ENCODE results near the gene CD22. TPM values are rescaled to one million over a fixed set of nuclear protein-coding genes. Genes with fewer than 3 reads are reported as not detected.

Gene CD22
- total RNA-seq, 1 experiment from 2014 or later = not detected

GRCh38 chr19:35381926-35382325 lies 52.9 kb downstream of the CD22 start:
- intact Hi-C loops (cut with micrococcal nuclease; ENCODE audit: unreplicated experiment) = no loop called here
- Histone ChIP-seq H3K9me3 (ENCODE audit: low read depth, low read length, poor library complexity, severe bottlenecking) (peaks cover 16% of the 10 kb centered on the region), H3K36me3 (ENCODE audit: insufficient read depth, low read length, poor library complexity, severe bottlenecking) (no peaks in the 10 kb centered on the region), H3K27me3 (replicated peaks; ENCODE audit: insufficient read depth, low read depth, low read length, poor library complexity) (peaks cover 5% of the 10 kb centered on the region), H3K27ac (ENCODE audit: low read depth, low read length, poor library complexity, severe bottlenecking) (no peak overlapping the region), H3K4me3 (ENCODE audit: low read depth, low read length, poor library complexity, severe bottlenecking) (no peak overlapping the region), H3K4me1 (ENCODE audit: insufficient read depth, low read length, poor library complexity, severe bottlenecking) (peaks cover 4% of the 10 kb centered on the region)
- ChIA-PET CTCF (no interaction called here), POLR2A (ENCODE audit: low non-redundant PET) (no interaction called here)
- no peak for TF ChIP-seq EZH2 (IDR thresholded peaks at IDR 0.05; ENCODE audit: borderline replicate concordance, low read depth, low read length, poor library complexity, severe bottlenecking)
- no peak for TF ChIP-seq CTCF (conservative IDR thresholded peaks at IDR 0.05; ENCODE audit: low read depth, low read length)
- no TSS peak for BruUV-seq (replicated peaks)
- no peak for DNase-seq (ENCODE audit: low spot score)

GRCh38 chr19:35383536-35383935 lies 54.5 kb downstream of the CD22 start:
- intact Hi-C loops (cut with micrococcal nuclease; ENCODE audit: unreplicated experiment) = no loop called here
- TF ChIP-seq EZH2 (IDR thresholded peaks at IDR 0.05; ENCODE audit: borderline replicate concordance, low read depth, low read length, poor library complexity, severe bottlenecking) = no peak
- TF ChIP-seq CTCF (conservative IDR thresholded peaks at IDR 0.05; ENCODE audit: low read depth, low read length) = no peak
- no TSS peak for BruUV-seq (replicated peaks)
- no peak overlapping the region for H3K27ac ChIP-seq (ENCODE audit: low read depth, low read length, poor library complexity, severe bottlenecking)
- no peaks in the 10 kb centered on the region for H3K4me1 ChIP-seq (ENCODE audit: insufficient read depth, low read length, poor library complexity, severe bottlenecking)
- no peak for DNase-seq (ENCODE audit: low spot score)
- H3K27me3 ChIP-seq (replicated peaks; ENCODE audit: insufficient read depth, low read depth, low read length, poor library complexity) = peaks cover 5% of the 10 kb centered on the region
- no peaks in the 10 kb centered on the region for H3K36me3 ChIP-seq (ENCODE audit: insufficient read depth, low read length, poor library complexity, severe bottlenecking)
- ChIA-PET POLR2A (ENCODE audit: low non-redundant PET) (no interaction called here), CTCF (no interaction called here)
- H3K4me3 ChIP-seq (ENCODE audit: low read depth, low read length, poor library complexity, severe bottlenecking) = no peak overlapping the region
- H3K9me3 ChIP-seq (ENCODE audit: low read depth, low read length, poor library complexity, severe bottlenecking) = peaks cover 16% of the 10 kb centered on the region

- Histone ChIP-seq H3K4me1 (ENCODE audit: insufficient read depth, low read length, poor library complexity, severe bottlenecking) (no peaks in the 10 kb centered on the region), H3K9me3 (ENCODE audit: low read depth, low read length, poor library complexity, severe bottlenecking) (peaks cover 16% of the 10 kb centered on the region), H3K27me3 (replicated peaks; ENCODE audit: insufficient read depth, low read depth, low read length, poor library complexity) (no peaks in the 10 kb centered on the region), H3K36me3 (ENCODE audit: insufficient read depth, low read length, poor library complexity, severe bottlenecking) (no peaks in the 10 kb centered on the region), H3K27ac (ENCODE audit: low read depth, low read length, poor library complexity, severe bottlenecking) (no peak overlapping the region), H3K4me3 (ENCODE audit: low read depth, low read length, poor library complexity, severe bottlenecking) (no peak overlapping the region)
- no TSS peak for BruUV-seq (replicated peaks)
- intact Hi-C loops (cut with micrococcal nuclease; ENCODE audit: unreplicated experiment) = no loop called here
- ChIA-PET CTCF (no interaction called here), POLR2A (ENCODE audit: low non-redundant PET) (no interaction called here)
- TF ChIP-seq EZH2 (IDR thresholded peaks at IDR 0.05; ENCODE audit: borderline replicate concordance, low read depth, low read length, poor library complexity, severe bottlenecking) (no peak), CTCF (conservative IDR thresholded peaks at IDR 0.05; ENCODE audit: low read depth, low read length) (no peak)
- DNase-seq (ENCODE audit: low spot score) = no peak
Observed at GRCh38 chr19:35388277-35389054, 59.5 kb downstream of the CD22 start.
